CD14-positive monocyte (primary cell): ENCODE measurements around the gene NR0B2. TPM values are rescaled to one million over a fixed set of nuclear protein-coding genes. Genes with fewer than 3 reads are reported as not detected.

Source experiments
- DNase-seq, 3 donors: peaks; one replicate each; pipeline ENCODE4 v3.0.0-alpha.2; 2011 to 2022
- H2AFZ ChIP-seq: 2 replicates; pipeline ENCODE4 v1.6.0; 2012; ENCODE audit warnings: mild to moderate bottlenecking, low read depth, low read length, inconsistent platforms; ENCODE audit not compliant: insufficient read depth, poor library complexity, severe bottlenecking
- H3K27ac ChIP-seq, 2 donors: 1 replicate in 1 of 2; 2 replicates in 1 of 2; pipeline ENCODE4 v1.5.1; 2012 to 2013; ENCODE audit warnings: low read length in 2 of 2, control low read depth in 1 of 2, inconsistent platforms in 1 of 2, low read depth in 1 of 2, mild to moderate bottlenecking in 1 of 2
- H3K27me3 ChIP-seq, 2 donors: one replicate each; pipeline versions ENCODE4 v1.6.0 to v1.6.1; 2011 to 2013; ENCODE audit warnings: low read length in 2 of 2; ENCODE audit not compliant: control insufficient read depth in 2 of 2, insufficient read depth in 2 of 2
- H3K36me3 ChIP-seq, 2 donors: replicated peaks in 1 of 2; 1 replicate in 1 of 2; 2 replicates in 1 of 2; pipeline versions ENCODE4 v1.5.1 to v1.6.1; 2012 to 2013; ENCODE audit warnings: low read length in 2 of 2, control low read depth in 1 of 2, inconsistent platforms in 1 of 2, mild to moderate bottlenecking in 1 of 2; ENCODE audit not compliant: insufficient read depth in 2 of 2, control insufficient read depth in 1 of 2
- H3K4me1 ChIP-seq, 2 donors: 1 replicate in 1 of 2; 2 replicates in 1 of 2; pipeline versions ENCODE4 v1.5.1 to v1.6.1; 2012 to 2013; ENCODE audit warnings: low read length in 2 of 2, control low read depth in 1 of 2, inconsistent platforms in 1 of 2, mild to moderate bottlenecking in 1 of 2, moderate library complexity in 1 of 2; ENCODE audit not compliant: insufficient read depth in 2 of 2, control insufficient read depth in 1 of 2
- H3K4me2 ChIP-seq: replicated peaks from 2 replicates; pipeline ENCODE3; 2012; ENCODE audit warnings: low read length, moderate library complexity, mild to moderate bottlenecking; ENCODE audit not compliant: poor library complexity, severe bottlenecking; ENCODE audit errors: extremely low read depth
- H3K4me3 ChIP-seq, 3 experiments: fragments of 200-600 bp in 1 of 3; sonication (generic) in 1 of 3; replicated peaks in 1 of 3; 1 replicate in 2 of 3; 2 replicates in 1 of 3; pipeline ENCODE4 v1.5.1; 2011 to 2013; ENCODE audit warnings: low read length in 3 of 3, mild to moderate bottlenecking in 3 of 3, control low read depth in 2 of 3, low read depth in 2 of 3, inconsistent platforms in 1 of 3, moderate library complexity in 1 of 3
- H3K79me2 ChIP-seq: 2 replicates; pipeline ENCODE4 v1.6.0; 2012; ENCODE audit warnings: mild to moderate bottlenecking, control low read depth, inconsistent platforms, low read length, moderate library complexity; ENCODE audit not compliant: insufficient read depth
- H3K9ac ChIP-seq: 2 replicates; pipeline ENCODE4 v1.6.0; 2017; ENCODE audit warnings: low read length, mild to moderate bottlenecking; ENCODE audit not compliant: insufficient read depth, poor library complexity, severe bottlenecking
- H3K9me3 ChIP-seq, 2 donors: replicated peaks in 1 of 2; 1 replicate in 1 of 2; 2 replicates in 1 of 2; pipeline versions ENCODE4 v1.5.1 to v1.6.1; 2012 to 2013; ENCODE audit warnings: low read length in 2 of 2, control low read depth in 1 of 2; ENCODE audit not compliant: control insufficient read depth in 1 of 2, insufficient read depth in 1 of 2
- H4K20me1 ChIP-seq: 2 replicates; pipeline ENCODE4 v1.6.0; 2012; ENCODE audit warnings: mild to moderate bottlenecking, low read length, control low read depth, moderate library complexity; ENCODE audit not compliant: insufficient read depth
- H3K27ac Mint-ChIP-seq, 7 donors: one replicate each; pipeline ENCODE4 v1.8.0; 2020; ENCODE audit warnings: mild to moderate bottlenecking in 7 of 7, mixed read lengths in 7 of 7, moderate library complexity in 6 of 7, inconsistent platforms in 2 of 7
- H3K27me3 Mint-ChIP-seq, 3 donors: one replicate each; pipeline ENCODE4 v1.8.0; 2021 to 2022; ENCODE audit warnings: low read depth in 3 of 3, mild to moderate bottlenecking in 3 of 3, mixed read lengths in 3 of 3, moderate library complexity in 3 of 3, inconsistent platforms in 1 of 3
- H3K36me3 Mint-ChIP-seq, 2 donors: one replicate each; pipeline ENCODE4 v1.8.0; 2020; ENCODE audit warnings: mixed read lengths in 2 of 2, inconsistent platforms in 1 of 2, mild to moderate bottlenecking in 1 of 2
- H3K4me1 Mint-ChIP-seq: one replicate; pipeline ENCODE4 v1.8.0; 2020; ENCODE audit warnings: mild to moderate bottlenecking, mixed read lengths
- H3K4me3 Mint-ChIP-seq, 2 donors: one replicate each; pipeline ENCODE4 v1.8.0; 2020; ENCODE audit warnings: mild to moderate bottlenecking in 2 of 2, mixed read lengths in 2 of 2, moderate library complexity in 1 of 2
- H3K9me3 Mint-ChIP-seq, 7 donors: one replicate each; pipeline ENCODE4 v1.8.0; 2020 to 2022; ENCODE audit warnings: mixed read lengths in 7 of 7, mild to moderate bottlenecking in 6 of 7, moderate library complexity in 6 of 7, inconsistent platforms in 2 of 7
- CTCF ChIP-seq: fragments of 200-600 bp; IDR thresholded peaks from one replicate; pipeline ENCODE4 v1.8.0; 2022; ENCODE audit warnings: antibody characterized with exemption, mild to moderate bottlenecking
- WGBS: methylation state at CpG from one replicate; pipeline ENCODE4 v1.1.5; 2013; ENCODE audit warnings: missing lambda C conversion rate; ENCODE audit not compliant: insufficient coverage; 5-methylcytosine and 5-hydroxymethylcytosine counted together
- intact Hi-C, 2 donors: fragments of 100-400 bp; cut with micrococcal nuclease; formaldehyde crosslinking; loops; one replicate each; pipeline versions ENCODE4 v1.15.0 to v1.15.1; 2023
- polyA plus RNA-seq, 3 donors: library from polyadenylated mRNA; depleted of rRNA in 1 of 3; unstranded in 2 of 3; stranded (reverse) in 1 of 3; fragments of 300-500 nt in 2 of 3; fragments of >200 nt in 1 of 3; fragmentation: Illumina TruSeq in 2 of 3; gene quantifications; 1 replicate in 2 of 3; 2 replicates in 1 of 3; pipeline ENCODE4 v1.2.3, GENCODE V29; 2012 to 2021

NR0B2 gene
- polyA plus RNA-seq, 3 donors = not detected

GRCh38 chr1:26912147-26912490 is 1.7 kb downstream of the NR0B2 start:
- Histone ChIP-seq H3K4me3 (no peak overlapping the region), H3K27me3 (no peaks in the 10 kb centered on the region), H2AFZ (no peak overlapping the region), H3K9me3 (no peaks in the 10 kb centered on the region), H3K27ac (no peak overlapping the region), H4K20me1 (no peaks in the 10 kb centered on the region), H3K9ac (no peak overlapping the region), H3K36me3 (no peaks in the 10 kb centered on the region), H3K4me2 (no peak overlapping the region), H3K79me2 (no peaks in the 10 kb centered on the region), H3K4me1 (no peaks in the 10 kb centered on the region)
- no peaks in the 10 kb centered on the region for H3K9me3 Mint-ChIP-seq
- intact Hi-C loops = no loop called here
- H3K4me3 Mint-ChIP-seq = no peak overlapping the region
- H3K27me3 Mint-ChIP-seq = peaks cover 2 to 4% (median 2%) of the 10 kb centered on the region in 3 donors
- DNase-seq = no peak
- no CpG with 5 or more reads among the region's 2 CpGs for WGBS
- no peaks in the 10 kb centered on the region for H3K4me1 Mint-ChIP-seq
- H3K36me3 Mint-ChIP-seq = no peaks in the 10 kb centered on the region
- H3K27ac Mint-ChIP-seq = no peak overlapping the region
- TF ChIP-seq CTCF = no peak

GRCh38 chr1:26911399-26912146 is 2.2 kb downstream of the NR0B2 start:
- Mint-ChIP-seq H3K4me3 (no peak overlapping the region), H3K4me1 (no peaks in the 10 kb centered on the region), H3K27me3 (peaks cover 2% of the 10 kb centered on the region in 3 donors), H3K9me3 (no peaks in the 10 kb centered on the region), H3K36me3 (no peaks in the 10 kb centered on the region), H3K27ac (peak overlapping the region in 1 of 7 donors; percentile 54)
- WGBS = 96% methylated on average over 5 of the region's 8 CpGs
- DNase-seq = no peak
- Histone ChIP-seq H3K79me2 (no peaks in the 10 kb centered on the region), H3K27ac (no peak overlapping the region), H3K9me3 (no peaks in the 10 kb centered on the region), H3K4me3 (no peak overlapping the region), H3K4me2 (no peak overlapping the region), H3K9ac (no peak overlapping the region), H3K27me3 (no peaks in the 10 kb centered on the region), H4K20me1 (no peaks in the 10 kb centered on the region), H3K36me3 (no peaks in the 10 kb centered on the region), H2AFZ (no peak overlapping the region), H3K4me1 (no peaks in the 10 kb centered on the region)
- no peak for TF ChIP-seq CTCF
- intact Hi-C loops = no loop called here
